H9 (cell line): ENCODE data around the gene LYPD5. TPM values are rescaled to one million over a fixed set of nuclear protein-coding genes. Genes with fewer than 3 reads are reported as not detected.

Experiments
- DNase-seq: peaks from one replicate; pipeline ENCODE4 v3.0.0-alpha.2; 2017
- H2AFZ ChIP-seq: one replicate; pipeline ENCODE4 v1.6.1; 2013; ENCODE audit warnings: mild to moderate bottlenecking, low read length, control low read depth, moderate library complexity
- H2AK5ac ChIP-seq: 2 replicates; pipeline ENCODE4 v1.6.1; 2013; ENCODE audit warnings: low read length, control low read depth, mixed read lengths; ENCODE audit not compliant: insufficient read length
- H2BK120ac ChIP-seq: one replicate; pipeline ENCODE4 v1.6.1; 2013; ENCODE audit warnings: low read depth, mild to moderate bottlenecking, low read length, control low read depth, inconsistent platforms; ENCODE audit not compliant: poor library complexity, severe bottlenecking
- H2BK12ac ChIP-seq: 2 replicates; pipeline ENCODE4 v1.6.1; 2013; ENCODE audit warnings: low read length, control low read depth, mixed read lengths, low read depth; ENCODE audit not compliant: insufficient read length
- H2BK15ac ChIP-seq: 2 replicates; pipeline ENCODE4 v1.6.1; 2013; ENCODE audit warnings: low read depth, low read length, control low read depth
- H2BK20ac ChIP-seq: one replicate; pipeline ENCODE4 v1.6.1; 2013; ENCODE audit warnings: low read depth, mild to moderate bottlenecking, low read length, control low read depth, inconsistent platforms; ENCODE audit not compliant: poor library complexity, severe bottlenecking
- H2BK5ac ChIP-seq: 2 replicates; pipeline ENCODE4 v1.6.1; 2013; ENCODE audit warnings: low read length, control low read depth, mixed read lengths; ENCODE audit not compliant: insufficient read length
- H3K14ac ChIP-seq: 2 replicates; pipeline ENCODE4 v1.6.1; 2013; ENCODE audit warnings: low read length, control low read depth; ENCODE audit not compliant: insufficient read depth
- H3K18ac ChIP-seq: 2 replicates; pipeline ENCODE4 v1.6.1; 2013; ENCODE audit warnings: low read depth, mild to moderate bottlenecking, mixed read lengths, low read length, control low read depth; ENCODE audit not compliant: insufficient read length
- H3K23ac ChIP-seq: 2 replicates; pipeline ENCODE4 v1.6.1; 2013; ENCODE audit warnings: low read length, control low read depth, mixed read lengths, low read depth; ENCODE audit not compliant: insufficient read length
- H3K23me2 ChIP-seq: 2 replicates; pipeline ENCODE4 v1.6.1; 2013; ENCODE audit warnings: low read depth, mild to moderate bottlenecking, mixed read lengths, low read length, control low read depth; ENCODE audit not compliant: insufficient read length, poor library complexity, severe bottlenecking
- H3K27ac ChIP-seq: 2 replicates; pipeline ENCODE4 v1.5.1; 2013; ENCODE audit warnings: low read length, control low read depth, mixed read lengths, low read depth; ENCODE audit not compliant: insufficient read length
- H3K27me3 ChIP-seq: 2 replicates; pipeline ENCODE4 v1.6.1; 2013; ENCODE audit warnings: low read length, control low read depth, inconsistent platforms; ENCODE audit not compliant: insufficient read depth
- H3K4ac ChIP-seq: 2 replicates; pipeline ENCODE4 v1.6.1; 2013; ENCODE audit warnings: low read depth, mild to moderate bottlenecking, control low read depth, inconsistent platforms, low read length, moderate library complexity
- H3K4me1 ChIP-seq: 2 replicates; pipeline ENCODE4 v1.6.1; 2013; ENCODE audit warnings: low read length, control low read depth, inconsistent platforms; ENCODE audit not compliant: insufficient read depth
- H3K4me2 ChIP-seq: 2 replicates; pipeline ENCODE4 v1.6.1; 2013; ENCODE audit warnings: low read length, control low read depth, mixed read lengths; ENCODE audit not compliant: insufficient read length, insufficient read depth
- H3K56ac ChIP-seq: 2 replicates; pipeline ENCODE4 v1.6.1; 2013; ENCODE audit warnings: low read depth, mild to moderate bottlenecking, mixed read lengths, low read length, control low read depth; ENCODE audit not compliant: insufficient read length
- H3K79me1 ChIP-seq: 2 replicates; pipeline ENCODE4 v1.6.1; 2013; ENCODE audit warnings: low read depth, mild to moderate bottlenecking, moderate library complexity, low read length, control low read depth, inconsistent platforms; ENCODE audit not compliant: insufficient read depth, poor library complexity, severe bottlenecking
- H3K79me2 ChIP-seq: 2 replicates; pipeline ENCODE4 v1.6.1; 2013; ENCODE audit warnings: low read length, control low read depth, inconsistent platforms; ENCODE audit not compliant: insufficient read depth
- H3K9ac ChIP-seq: 2 replicates; pipeline ENCODE4 v1.6.1; 2013; ENCODE audit warnings: low read length, control low read depth, mixed read lengths; ENCODE audit not compliant: insufficient read length; ENCODE audit errors: extremely low read depth
- H3K9me3 ChIP-seq: one replicate; pipeline ENCODE4 v1.6.1; 2013; ENCODE audit warnings: low read depth, low read length, inconsistent platforms; ENCODE audit not compliant: control insufficient read depth
- H3T11ph ChIP-seq: one replicate; pipeline ENCODE4 v1.6.1; 2013; ENCODE audit warnings: mild to moderate bottlenecking, low read length, control low read depth, inconsistent platforms
- H4K20me1 ChIP-seq: one replicate; pipeline ENCODE4 v1.6.1; 2013; ENCODE audit not compliant: control insufficient read depth, insufficient read length, insufficient read depth
- H4K5ac ChIP-seq: 2 replicates; pipeline ENCODE4 v1.6.1; 2013; ENCODE audit warnings: low read depth, mild to moderate bottlenecking, mixed read lengths, low read length, control low read depth; ENCODE audit not compliant: insufficient read length
- H4K8ac ChIP-seq: replicated peaks from 2 replicates; pipeline ENCODE4 v1.6.1; 2013; ENCODE audit warnings: low read length, control low read depth, mixed read lengths, low read depth; ENCODE audit not compliant: insufficient read length
- H4K91ac ChIP-seq: 2 replicates; pipeline ENCODE4 v1.6.1; 2013; ENCODE audit warnings: low read depth, mild to moderate bottlenecking, moderate library complexity, mixed read lengths, low read length, control low read depth; ENCODE audit not compliant: insufficient read length
- H3K27ac Mint-ChIP-seq, 3 experiments: 2 replicates in 2 of 3; 3 replicates in 1 of 3; pipeline ENCODE4 v1.8.0; 2020 to 2021; ENCODE audit warnings: mixed read lengths in 3 of 3, mild to moderate bottlenecking in 1 of 3, moderate library complexity in 1 of 3
- H3K27me3 Mint-ChIP-seq: 2 replicates; pipeline ENCODE4 v1.8.0; 2021; ENCODE audit warnings: low read depth, mild to moderate bottlenecking, moderate library complexity, mixed read lengths
- H3K36me3 Mint-ChIP-seq, 3 experiments: 2 replicates in 2 of 3; 3 replicates in 1 of 3; pipeline ENCODE4 v1.8.0; 2020 to 2021; ENCODE audit warnings: low read depth in 3 of 3, mixed read lengths in 3 of 3; ENCODE audit not compliant: insufficient read depth in 1 of 3
- H3K4me1 Mint-ChIP-seq, 2 experiments: 2 replicates each; pipeline ENCODE4 v1.8.0; 2020; ENCODE audit warnings: mixed read lengths in 2 of 2
- H3K4me3 Mint-ChIP-seq, 2 experiments: 2 replicates in 1 of 2; 3 replicates in 1 of 2; pipeline ENCODE4 v1.8.0; 2020 to 2021; ENCODE audit warnings: mild to moderate bottlenecking in 2 of 2, mixed read lengths in 2 of 2, moderate library complexity in 1 of 2
- H3K9me3 Mint-ChIP-seq, 2 experiments: 2 replicates in 1 of 2; 3 replicates in 1 of 2; pipeline ENCODE4 v1.8.0; 2020; ENCODE audit warnings: mild to moderate bottlenecking in 2 of 2, mixed read lengths in 2 of 2, moderate library complexity in 1 of 2
- WGBS: extraction: QIAGEN DNeasy Blood & Tissue Kit; methylation state at CpG from one replicate; pipeline ENCODE4 v1.1.7; 2013; ENCODE audit warnings: missing lambda C conversion rate, low lambda C conversion rate, mixed read lengths; ENCODE audit not compliant: insufficient read length; ENCODE audit errors: extremely low coverage; 5-methylcytosine and 5-hydroxymethylcytosine counted together
- total RNA-seq: library from RNA; stranded (reverse); gene quantifications from 2 replicates; pipeline ENCODE4 v1.2.1, GENCODE V29; 2021
- TF ChIP-seq, protein P1 (sequence below): fragments of 200-600 bp; sonication (generic); conservative IDR thresholded peaks from 3 replicates; pipeline ENCODE4 v1.8.0; 2021; ENCODE audit warnings: antibody characterized with exemption, mild to moderate bottlenecking

The LYPD5 gene
- total RNA-seq, 1 experiment from 2014 or later: 0.50 TPM

DNA sequence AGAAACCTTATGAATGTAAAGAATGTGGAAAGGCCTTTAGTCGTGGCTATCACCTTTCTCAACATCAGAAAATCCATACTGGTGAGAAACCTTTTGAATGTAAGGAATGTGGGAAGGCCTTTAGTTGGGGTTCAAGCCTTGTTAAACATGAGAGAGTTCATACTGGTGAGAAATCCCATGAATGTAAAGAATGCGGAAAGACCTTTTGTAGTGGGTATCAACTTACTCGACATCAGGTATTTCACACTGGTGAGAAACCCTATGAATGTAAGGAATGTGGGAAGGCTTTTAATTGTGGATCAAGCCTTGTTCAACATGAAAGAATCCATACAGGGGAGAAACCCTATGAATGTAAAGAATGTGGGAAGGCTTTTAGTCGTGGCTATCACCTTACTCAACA lies 45.6 kb upstream of the LYPD5 start:
- Histone ChIP-seq H3T11ph (no peak overlapping the region), H3K9me3 (peaks cover 65% of the 10 kb centered on the region), H4K91ac (no peak overlapping the region), H2AK5ac (no peak overlapping the region), H3K23ac (no peak overlapping the region), H3K4me1 (no peaks in the 10 kb centered on the region), H4K5ac (no peak overlapping the region), H3K56ac (no peak overlapping the region), H3K79me1 (no peaks in the 10 kb centered on the region), H2BK20ac (no peak overlapping the region), H3K23me2 (no peaks in the 10 kb centered on the region), H4K8ac (no peak overlapping the region), H3K27me3 (no peaks in the 10 kb centered on the region), H3K4me2 (no peak overlapping the region), H2BK5ac (no peak overlapping the region), H3K9ac (no peak overlapping the region), H2AFZ (no peak overlapping the region), H3K4ac (no peak overlapping the region), H3K27ac (no peak overlapping the region), H2BK12ac (no peak overlapping the region), H4K20me1 (no peaks in the 10 kb centered on the region), H3K14ac (no peak overlapping the region), H3K79me2 (no peaks in the 10 kb centered on the region), H3K18ac (no peak overlapping the region), H2BK15ac (no peak overlapping the region), H2BK120ac (no peak overlapping the region)
- Mint-ChIP-seq H3K36me3 (peaks cover 56 to 83% (median 82%) of the 10 kb centered on the region in 3 experiments), H3K4me3 (no peak overlapping the region), H3K27ac (no peak overlapping the region), H3K27me3 (no peaks in the 10 kb centered on the region), H3K4me1 (no peaks in the 10 kb centered on the region), H3K9me3 (peaks cover 78 to 82% of the 10 kb centered on the region in 2 experiments)
- TF ChIP-seq, protein P1, sequence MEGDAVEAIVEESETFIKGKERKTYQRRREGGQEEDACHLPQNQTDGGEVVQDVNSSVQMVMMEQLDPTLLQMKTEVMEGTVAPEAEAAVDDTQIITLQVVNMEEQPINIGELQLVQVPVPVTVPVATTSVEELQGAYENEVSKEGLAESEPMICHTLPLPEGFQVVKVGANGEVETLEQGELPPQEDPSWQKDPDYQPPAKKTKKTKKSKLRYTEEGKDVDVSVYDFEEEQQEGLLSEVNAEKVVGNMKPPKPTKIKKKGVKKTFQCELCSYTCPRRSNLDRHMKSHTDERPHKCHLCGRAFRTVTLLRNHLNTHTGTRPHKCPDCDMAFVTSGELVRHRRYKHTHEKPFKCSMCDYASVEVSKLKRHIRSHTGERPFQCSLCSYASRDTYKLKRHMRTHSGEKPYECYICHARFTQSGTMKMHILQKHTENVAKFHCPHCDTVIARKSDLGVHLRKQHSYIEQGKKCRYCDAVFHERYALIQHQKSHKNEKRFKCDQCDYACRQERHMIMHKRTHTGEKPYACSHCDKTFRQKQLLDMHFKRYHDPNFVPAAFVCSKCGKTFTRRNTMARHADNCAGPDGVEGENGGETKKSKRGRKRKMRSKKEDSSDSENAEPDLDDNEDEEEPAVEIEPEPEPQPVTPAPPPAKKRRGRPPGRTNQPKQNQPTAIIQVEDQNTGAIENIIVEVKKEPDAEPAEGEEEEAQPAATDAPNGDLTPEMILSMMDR: no peak
- no CpG with 5 or more reads among the region's 4 CpGs for WGBS
- DNase-seq: no peak
